H4 (cell line): Measurements from ENCODE around the gene SRGAP3. TPM values are rescaled to one million over a fixed set of nuclear protein-coding genes. Genes with fewer than 3 reads are reported as not detected.
A peak's percentile ranks its signal among the peaks of the same experiment; 100 is the strongest.
"Not testable (repeated sequence)": the region's sequence is repeated elsewhere in the genome, so short reads cannot be mapped to it uniquely, and the experiment has no call there.

Source experiments
- DNase-seq: peaks from one replicate; pipeline ENCODE4 v3.0.0-alpha.2; 2015; ENCODE audit warnings: low spot score
- total RNA-seq: library from RNA; depleted of rRNA; stranded (reverse); fragments of >200 nt; shearing (Covaris generic); gene quantifications from 2 replicates; pipeline ENCODE4 v1.2.3, GENCODE V29; 2014

SRGAP3 gene
- total RNA-seq, 1 experiment from 2014 or later: 1.8 TPM

GRCh38 chr3:9087831-9088413 lies 161.5 kb downstream of the SRGAP3 start:
- DNase-seq: no peak

GRCh38 chr3:9085428-9085827 lies 164.0 kb downstream of the SRGAP3 start:
- DNase-seq: not testable (repeated sequence)

- DNase-seq: no peak
Measured at GRCh38 chr3:9081184-9081818, 168.1 kb downstream of the SRGAP3 start.

GRCh38 chr3:9080163-9080562 lies 169.3 kb downstream of the SRGAP3 start:
- no peak for DNase-seq

- no peak for DNase-seq
Measured at GRCh38 chr3:9079676-9080075, 169.8 kb downstream of the SRGAP3 start.

- DNase-seq: no peak
Measured at GRCh38 chr3:9078561-9079240, 170.7 kb downstream of the SRGAP3 start.

GRCh38 chr3:9077029-9077428 lies 172.4 kb downstream of the SRGAP3 start:
- DNase-seq: no peak

GRCh38 chr3:9075762-9076161 lies 173.7 kb downstream of the SRGAP3 start:
- no peak for DNase-seq

GRCh38 chr3:9074079-9074478 lies 175.4 kb downstream of the SRGAP3 start:
- no peak for DNase-seq

GRCh38 chr3:9072667-9073009 lies 176.8 kb downstream of the SRGAP3 start:
- no peak for DNase-seq

GRCh38 chr3:9071936-9072666 lies 177.3 kb downstream of the SRGAP3 start:
- DNase-seq: no peak

GRCh38 chr3:9070961-9071360 lies 178.5 kb downstream of the SRGAP3 start:
- DNase-seq: no peak

- DNase-seq: no peak
Measured at GRCh38 chr3:9069971-9070370, 179.5 kb downstream of the SRGAP3 start.

GRCh38 chr3:9068051-9068450 lies 181.4 kb downstream of the SRGAP3 start:
- DNase-seq: no peak

- peak; percentile 49 for DNase-seq
Measured at GRCh38 chr3:9067352-9067975, 182.0 kb downstream of the SRGAP3 start.

- DNase-seq: no peak
Measured at GRCh38 chr3:9066775-9067174, 182.7 kb downstream of the SRGAP3 start.

- DNase-seq: no peak
Measured at GRCh38 chr3:9066141-9066540, 183.3 kb downstream of the SRGAP3 start.

GRCh38 chr3:9064850-9065249 lies 184.6 kb downstream of the SRGAP3 start:
- no peak for DNase-seq

- no peak for DNase-seq
Measured at GRCh38 chr3:9064251-9064650, 185.2 kb downstream of the SRGAP3 start.

GRCh38 chr3:9062570-9062969 lies 186.9 kb downstream of the SRGAP3 start:
- DNase-seq: no peak

- DNase-seq: no peak
Measured at GRCh38 chr3:9061634-9062033, 187.8 kb downstream of the SRGAP3 start.
